Skeletal muscle tissue (tissue), 4 donors: Measurements from ENCODE around the gene RTL10. TPM values are rescaled to one million over a fixed set of nuclear protein-coding genes. Genes with fewer than 3 reads are reported as not detected.

ENCODE experiments used
- H3K27ac ChIP-seq: one replicate; pipeline ENCODE4 v1.7.0; 2013; ENCODE audit warnings: mild to moderate bottlenecking, low read depth, low read length, inconsistent platforms
- H3K27me3 ChIP-seq, 3 donors: one replicate each; pipeline ENCODE4 v1.7.0; 2013; ENCODE audit warnings: low read length in 3 of 3; ENCODE audit not compliant: control insufficient read depth in 3 of 3, insufficient read depth in 3 of 3
- H3K36me3 ChIP-seq, 3 donors: one replicate each; pipeline ENCODE4 v1.7.0; 2013; ENCODE audit warnings: low read length in 3 of 3; ENCODE audit not compliant: control insufficient read depth in 3 of 3, insufficient read depth in 3 of 3
- H3K4me1 ChIP-seq, 3 donors: one replicate each; pipeline ENCODE4 v1.7.0; 2013; ENCODE audit warnings: low read length in 3 of 3, mild to moderate bottlenecking in 3 of 3; ENCODE audit not compliant: control insufficient read depth in 3 of 3, insufficient read depth in 3 of 3
- H3K4me3 ChIP-seq, 3 donors: one replicate each; pipeline ENCODE4 v1.7.0; 2013; ENCODE audit warnings: low read length in 3 of 3
- H3K9ac ChIP-seq, 3 donors: one replicate each; pipeline ENCODE4 v1.7.0; 2013; ENCODE audit warnings: low read length in 3 of 3, mild to moderate bottlenecking in 3 of 3, moderate library complexity in 2 of 3, low read depth in 1 of 3
- H3K9me3 ChIP-seq, 3 donors: one replicate each; pipeline ENCODE4 v1.7.0; 2013; ENCODE audit warnings: low read length in 3 of 3; ENCODE audit not compliant: control insufficient read depth in 3 of 3
- total RNA-seq: library from RNA; depleted of rRNA; stranded (reverse); fragments of >200 nt; gene quantifications from one replicate; pipeline ENCODE4 v1.2.3, GENCODE V29; 2014
- donor health status: Osteomylitis.

RTL10 gene
- total RNA-seq, 1 donor from 2014 or later, result 9.4 TPM

- Histone ChIP-seq H3K4me3 (no peak overlapping the region), H3K27me3 (no peaks in the 10 kb centered on the region), H3K9ac (no peak overlapping the region), H3K36me3 (no peaks in the 10 kb centered on the region), H3K4me1 (peaks cover 9 to 17% (median 10%) of the 10 kb centered on the region in 3 donors), H3K27ac (no peak overlapping the region), H3K9me3 (no peaks in the 10 kb centered on the region)
Measured at GRCh38 chr22:19823191-19823901, 31.3 kb downstream of the RTL10 start.

- H3K9ac ChIP-seq, result no peak overlapping the region
- H3K36me3 ChIP-seq, result no peaks in the 10 kb centered on the region
- H3K27ac ChIP-seq, result no peak overlapping the region
- no peaks in the 10 kb centered on the region for H3K27me3 ChIP-seq
- H3K4me1 ChIP-seq, result peaks cover 9 to 17% (median 14%) of the 10 kb centered on the region in 3 donors
- no peaks in the 10 kb centered on the region for H3K9me3 ChIP-seq
- H3K4me3 ChIP-seq, result no peak overlapping the region
Measured at GRCh38 chr22:19822301-19823117, 32.2 kb downstream of the RTL10 start.

GRCh38 chr22:19821523-19822300 is 33.0 kb downstream of the RTL10 start:
- H3K36me3 ChIP-seq, result no peaks in the 10 kb centered on the region
- no peak overlapping the region for H3K4me3 ChIP-seq

GRCh38 chr22:19820880-19821522 is 33.7 kb downstream of the RTL10 start:
- peaks cover 7 to 10% (median 9%) of the 10 kb centered on the region in 3 donors for H3K4me1 ChIP-seq
- no peak overlapping the region for H3K27ac ChIP-seq
- no peak overlapping the region for H3K4me3 ChIP-seq
- H3K9ac ChIP-seq, result no peak overlapping the region
- no peaks in the 10 kb centered on the region for H3K27me3 ChIP-seq
- no peaks in the 10 kb centered on the region for H3K9me3 ChIP-seq
- no peaks in the 10 kb centered on the region for H3K36me3 ChIP-seq

More at GRCh38 chr22:19821523-19822300, 33.0 kb downstream of the RTL10 start:
- peaks cover 9 to 16% (median 14%) of the 10 kb centered on the region in 3 donors for H3K4me1 ChIP-seq
- no peak overlapping the region for H3K27ac ChIP-seq
- no peaks in the 10 kb centered on the region for H3K9me3 ChIP-seq
- H3K27me3 ChIP-seq, result no peaks in the 10 kb centered on the region
- no peak overlapping the region for H3K9ac ChIP-seq

GRCh38 chr22:19819911-19820879 is 34.5 kb downstream of the RTL10 start:
- no peak overlapping the region for H3K27ac ChIP-seq
- no peaks in the 10 kb centered on the region for H3K36me3 ChIP-seq
- H3K4me3 ChIP-seq, result no peak overlapping the region
- no peaks in the 10 kb centered on the region for H3K27me3 ChIP-seq
- no peak overlapping the region for H3K9ac ChIP-seq
- no peaks in the 10 kb centered on the region for H3K9me3 ChIP-seq
- peaks cover 5 to 9% (median 6%) of the 10 kb centered on the region in 3 donors for H3K4me1 ChIP-seq

GRCh38 chr22:19819208-19819910 is 35.3 kb downstream of the RTL10 start:
- no peaks in the 10 kb centered on the region for H3K27me3 ChIP-seq
- H3K36me3 ChIP-seq, result no peaks in the 10 kb centered on the region
- H3K9me3 ChIP-seq, result no peaks in the 10 kb centered on the region
- peaks cover 5 to 9% (median 6%) of the 10 kb centered on the region in 3 donors for H3K4me1 ChIP-seq
- H3K4me3 ChIP-seq, result no peak overlapping the region
- H3K9ac ChIP-seq, result no peak overlapping the region
- no peak overlapping the region for H3K27ac ChIP-seq

- H3K9me3 ChIP-seq, result no peaks in the 10 kb centered on the region
- H3K4me3 ChIP-seq, result no peak overlapping the region
- no peaks in the 10 kb centered on the region for H3K27me3 ChIP-seq
- peaks cover 5 to 9% (median 6%) of the 10 kb centered on the region in 3 donors for H3K4me1 ChIP-seq
- peak overlapping the region in 1 of 3 donors; percentile 33 for H3K9ac ChIP-seq
- H3K27ac ChIP-seq, result no peak overlapping the region
- H3K36me3 ChIP-seq, result no peaks in the 10 kb centered on the region
Measured at GRCh38 chr22:19818324-19819207, 36.1 kb downstream of the RTL10 start.
